ENCODE data around the gene MICU1.
"Not testable (repeated sequence)": the region's sequence is repeated elsewhere in the genome, so short reads cannot be mapped to it uniquely, and the experiment has no call there.

MICU1 gene

GRCh38 chr10:72503694-72504438 lies 122.0 kb downstream of the MICU1 start:
- no peak for DNase-seq (ENCODE audit: low read depth in 2 of 2)

- no peak for DNase-seq (ENCODE audit: low read depth in 2 of 2)
These were observed 122.6 kb downstream of the MICU1 start for GRCh38 chr10:72503241-72503640.

DNA sequence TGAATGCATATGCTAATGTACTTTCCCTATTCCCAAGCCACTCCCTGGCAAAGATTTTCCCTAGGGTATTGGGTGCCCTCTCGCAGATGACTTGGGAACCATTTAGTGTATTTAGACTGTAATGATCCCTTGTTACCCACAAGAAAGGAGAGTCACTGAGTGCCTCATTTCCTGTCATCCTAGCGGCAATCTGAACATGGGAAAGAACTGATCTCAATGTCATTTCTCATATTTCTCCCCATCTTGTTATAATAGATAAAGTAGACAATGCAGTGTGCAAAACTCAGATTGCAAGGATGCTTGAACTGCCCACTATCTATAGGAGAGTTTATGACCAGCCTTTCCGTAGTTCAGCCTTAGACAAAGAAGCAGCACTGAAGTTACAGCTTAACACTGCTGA lies 123.3 kb downstream of the MICU1 start:
- no peak for DNase-seq (ENCODE audit: low read depth in 2 of 2)

- no peak for DNase-seq (ENCODE audit: low read depth in 2 of 2)
These were observed 126.2 kb downstream of the MICU1 start for GRCh38 chr10:72499701-72500100.

DNA sequence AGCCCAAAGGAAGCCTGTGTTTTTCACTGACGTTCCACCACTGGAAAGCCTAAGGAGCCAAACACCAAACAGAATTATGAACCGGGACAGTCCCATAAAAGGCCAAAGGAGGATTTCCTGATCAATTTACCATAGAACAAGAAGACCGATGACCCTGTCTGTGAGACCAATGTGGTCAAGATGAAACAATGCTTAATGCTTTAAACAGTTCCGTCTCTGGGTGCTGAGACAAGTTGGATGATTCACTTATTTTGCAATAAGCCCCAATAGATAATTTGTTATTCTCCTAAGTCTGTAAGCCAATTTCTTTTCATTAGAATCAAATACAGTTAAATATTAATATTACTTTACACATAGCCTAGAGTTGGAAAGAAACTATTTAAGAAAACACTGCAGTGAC lies 134.9 kb downstream of the MICU1 start:
- no peak for DNase-seq (ENCODE audit: low read depth in 2 of 2)

DNA sequence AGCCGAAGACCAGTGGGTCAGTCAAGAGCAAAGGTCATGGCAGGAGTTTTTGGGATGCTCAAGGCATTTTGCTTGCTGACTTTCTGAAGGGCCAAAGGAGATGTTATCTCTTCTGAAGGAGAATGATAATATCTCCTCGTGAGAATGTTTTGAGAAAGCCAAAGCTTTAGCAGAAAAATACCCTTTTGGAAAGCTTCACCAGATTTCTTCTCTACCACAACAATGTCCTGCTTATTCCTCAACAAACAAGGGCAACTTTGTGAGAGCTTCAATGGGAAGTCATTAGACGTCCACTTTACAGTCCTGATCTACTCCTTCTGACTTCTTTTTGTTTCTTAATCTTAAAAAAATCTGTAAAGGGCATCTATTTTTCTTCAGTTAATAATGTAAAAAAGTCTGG lies 138.4 kb downstream of the MICU1 start:
- DNase-seq (ENCODE audit: low read depth in 2 of 2) = no peak

- DNase-seq (ENCODE audit: low read depth in 2 of 2) = no peak
These were observed 138.8 kb downstream of the MICU1 start for GRCh38 chr10:72487116-72487515.

DNA sequence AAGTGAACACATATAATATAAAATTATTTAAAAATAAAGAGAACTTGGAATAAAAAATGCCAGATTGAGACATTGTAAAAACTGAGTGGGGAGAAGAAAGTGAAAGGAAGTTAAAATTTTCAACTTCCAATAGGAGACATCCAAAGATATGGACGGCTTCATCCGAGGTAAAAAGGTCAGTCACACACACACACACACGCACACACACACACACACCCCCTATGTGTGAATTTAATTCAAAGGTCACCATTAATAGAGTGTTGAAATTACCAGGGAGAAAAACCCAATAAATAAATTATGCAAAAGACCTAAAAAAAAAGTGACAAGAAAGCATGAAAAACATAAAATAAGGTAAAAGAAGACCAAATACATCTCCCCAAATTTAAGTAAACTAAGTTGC lies 140.2 kb downstream of the MICU1 start:
- DNase-seq (ENCODE audit: low read depth in 2 of 2) = no peak

DNA sequence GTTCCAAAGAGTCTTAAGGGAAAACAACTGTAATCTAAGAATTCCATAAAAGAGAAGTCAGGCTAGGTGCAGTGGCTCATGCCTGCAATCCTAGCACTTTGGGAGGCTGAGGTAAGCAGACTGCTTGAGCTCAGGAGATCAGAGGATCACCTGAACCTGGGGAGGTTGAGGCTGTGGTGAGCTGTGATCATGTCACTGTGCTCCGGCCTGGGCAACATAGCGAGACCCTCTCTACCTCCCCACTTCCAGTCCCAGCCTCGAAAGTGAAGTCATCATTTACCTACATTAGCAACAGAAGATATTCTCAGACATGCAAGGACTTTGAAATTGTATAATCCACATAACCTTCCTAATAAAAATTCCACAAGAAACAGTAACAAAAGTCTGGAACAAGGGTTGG lies 141.4 kb downstream of the MICU1 start:
- DNase-seq (ENCODE audit: low read depth in 2 of 2) = no peak

DNA sequence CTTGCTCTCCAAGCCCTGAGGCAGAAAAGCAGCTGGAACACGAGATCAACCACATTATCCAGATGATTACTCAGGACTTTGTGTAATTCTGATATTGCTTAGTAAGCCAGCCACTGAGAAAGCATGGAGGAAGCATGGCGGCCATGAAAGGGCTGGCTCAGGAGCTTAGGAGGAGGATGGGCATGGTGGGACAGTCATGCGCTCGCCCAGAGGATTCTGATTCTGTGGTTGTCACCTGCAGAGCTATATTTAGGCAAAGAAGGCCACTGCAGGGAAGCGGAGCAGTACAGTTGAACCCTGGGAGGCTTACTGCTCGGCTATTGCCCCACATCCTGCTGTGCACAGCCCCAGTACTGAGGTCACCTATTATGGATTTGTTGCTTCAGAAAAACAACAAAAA lies 142.4 kb downstream of the MICU1 start:
- DNase-seq (ENCODE audit: low read depth in 2 of 2) = no peak

DNA sequence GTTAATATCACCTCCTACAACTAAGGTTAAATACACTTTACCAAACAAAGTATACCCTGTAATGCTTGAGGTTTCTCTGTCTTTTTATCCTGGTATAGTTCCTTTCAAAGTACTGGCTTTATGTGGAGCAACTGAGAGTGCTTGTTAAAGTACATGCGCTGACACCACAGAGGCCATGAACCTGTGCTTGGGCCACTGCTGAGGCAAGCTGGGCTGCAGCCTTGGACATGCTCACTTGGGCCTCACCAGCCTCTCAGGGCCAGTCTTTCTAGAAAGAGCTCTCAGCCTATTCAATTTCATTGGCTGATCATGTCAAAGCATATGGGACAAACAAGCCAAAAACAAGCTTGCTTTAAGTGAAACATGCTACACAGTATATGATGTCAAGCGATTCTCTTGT lies 145.0 kb downstream of the MICU1 start:
- DNase-seq (ENCODE audit: low read depth in 2 of 2) = no peak

GRCh38 chr10:72477463-72477862 lies 148.4 kb downstream of the MICU1 start:
- DNase-seq (ENCODE audit: low read depth in 2 of 2) = no peak

DNA sequence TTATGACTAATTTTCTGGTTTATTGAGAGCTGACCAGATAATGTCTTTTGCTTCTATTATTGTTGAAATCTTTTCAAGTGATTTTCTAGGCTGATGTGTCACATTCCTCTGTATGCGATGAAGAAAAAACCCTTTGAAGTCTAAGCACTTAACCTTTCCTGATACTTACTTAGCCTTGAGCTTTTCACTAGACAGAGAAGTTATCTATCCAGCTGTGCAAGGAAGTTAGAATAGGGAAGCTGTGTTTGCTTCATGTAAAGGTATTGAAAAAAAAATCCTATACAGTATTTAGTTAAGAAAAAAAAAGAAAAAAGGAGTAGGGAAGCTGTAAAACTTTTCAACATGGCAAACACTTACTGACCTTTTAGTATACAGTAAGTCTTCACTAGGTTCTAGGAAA lies 153.6 kb downstream of the MICU1 start:
- DNase-seq (ENCODE audit: low read depth in 2 of 2) = no peak

DNA sequence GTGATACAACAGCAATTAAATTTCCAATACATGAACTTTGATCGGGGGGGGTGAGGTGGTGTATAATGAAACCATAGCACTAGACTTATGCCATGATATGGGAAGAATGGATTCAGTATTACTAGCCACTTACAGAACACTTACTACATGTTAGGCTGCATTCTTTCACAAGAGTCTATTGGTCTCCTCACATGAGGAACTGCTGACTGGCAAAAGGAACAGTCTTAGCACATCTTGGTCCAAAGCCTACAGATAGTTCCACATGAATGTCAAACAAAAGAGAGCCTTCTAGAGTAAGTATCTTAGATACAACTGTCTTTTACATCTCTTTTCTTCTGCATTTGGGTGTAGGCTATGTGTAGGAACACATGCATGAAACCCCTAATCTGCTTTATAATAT lies 155.2 kb downstream of the MICU1 start:
- DNase-seq (ENCODE audit: low read depth in 2 of 2) = no peak

- not testable (repeated sequence) for DNase-seq (ENCODE audit: low read depth in 2 of 2)
These were observed 158.8 kb downstream of the MICU1 start for GRCh38 chr10:72467064-72467463.

DNA sequence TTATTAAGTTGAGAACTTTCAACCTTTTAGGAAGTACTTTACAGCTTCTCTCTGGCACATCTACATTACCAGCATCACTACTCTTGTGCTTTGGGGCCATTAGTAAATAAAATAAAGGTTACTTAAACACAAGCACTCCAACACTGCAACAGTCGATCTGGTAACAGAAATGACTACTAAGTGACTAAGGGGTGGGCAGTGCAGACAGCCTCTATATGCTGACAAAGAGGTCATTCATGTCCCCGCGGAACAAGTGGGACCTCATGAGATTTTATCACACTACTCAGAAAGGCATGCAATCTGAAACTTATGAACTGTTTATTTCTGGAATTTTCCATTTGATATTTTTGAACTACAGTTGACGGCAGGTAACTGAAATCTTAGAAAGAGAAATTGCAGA lies 159.9 kb downstream of the MICU1 start:
- no peak for DNase-seq (ENCODE audit: low read depth in 2 of 2)

- no peak for DNase-seq (ENCODE audit: low read depth in 2 of 2)
These were observed 161.4 kb downstream of the MICU1 start for GRCh38 chr10:72464438-72464837.

DNA sequence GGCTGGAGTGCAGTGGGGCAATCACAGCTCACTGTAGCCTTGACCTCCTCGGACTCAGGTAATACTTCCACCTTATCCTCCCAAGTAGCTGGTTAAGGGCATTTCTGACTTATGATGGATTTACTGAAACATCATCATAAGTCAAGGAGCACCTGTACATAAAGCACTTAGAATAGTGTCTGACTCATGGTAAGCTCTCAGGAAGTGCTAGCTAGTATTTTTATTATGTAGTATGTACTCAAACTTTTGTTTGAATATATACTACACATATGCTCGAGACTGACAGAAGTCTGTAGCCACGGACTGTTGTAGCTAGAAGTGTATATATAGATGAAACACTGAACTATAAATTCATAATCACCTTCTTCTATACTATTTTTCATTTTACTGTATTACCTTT lies 163.6 kb downstream of the MICU1 start:
- no peak for DNase-seq (ENCODE audit: low read depth in 2 of 2)

DNA sequence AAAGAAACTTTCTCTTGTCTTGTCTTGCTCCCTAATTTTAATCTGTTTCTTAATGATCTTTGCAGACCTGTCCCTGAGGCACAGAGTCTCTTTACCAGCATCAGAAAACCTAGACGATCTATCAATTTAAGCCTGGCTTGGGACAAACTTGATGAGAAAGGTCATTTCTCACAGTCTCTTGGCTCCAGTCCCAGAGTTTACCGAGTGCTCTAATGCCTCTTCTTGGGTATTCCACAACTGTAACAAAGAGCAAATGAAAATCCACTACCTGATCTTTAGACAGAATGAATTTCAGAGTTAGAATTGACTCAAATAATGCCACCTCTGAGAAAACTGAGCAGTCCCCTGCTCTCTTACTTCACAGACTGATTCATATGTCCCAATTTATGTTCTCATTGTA lies 164.8 kb downstream of the MICU1 start:
- DNase-seq (ENCODE audit: low read depth in 2 of 2) = no peak

DNA sequence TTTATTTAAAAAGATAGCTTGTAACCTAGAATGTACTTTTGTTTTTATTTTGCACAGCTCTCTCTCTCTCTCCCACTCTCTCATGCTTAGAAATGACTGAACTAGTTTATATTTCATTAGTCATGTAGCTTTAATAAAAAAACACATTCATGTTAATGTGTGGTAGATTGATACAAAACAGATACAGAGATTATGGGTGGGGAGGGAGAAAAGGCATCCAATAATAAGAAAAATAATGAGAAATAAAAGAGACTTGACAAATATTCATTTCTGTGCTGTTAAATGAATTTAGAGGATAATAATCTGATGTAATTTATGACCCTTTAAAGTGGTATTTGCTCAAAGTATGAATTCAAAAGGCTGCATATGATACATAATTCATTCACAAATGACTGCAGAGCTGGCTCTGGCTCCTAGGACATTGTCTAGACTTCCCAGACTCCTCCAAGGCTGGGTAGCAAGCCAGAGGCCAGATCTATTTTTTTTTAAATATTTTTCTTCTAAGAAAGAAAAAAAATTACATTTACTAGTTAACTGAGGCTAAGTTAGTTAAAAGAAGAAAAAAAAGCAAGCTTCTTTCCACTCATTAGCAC lies 165.5 kb downstream of the MICU1 start:
- no peak for DNase-seq (ENCODE audit: low read depth in 2 of 2)

GRCh38 chr10:72459301-72459700 lies 166.6 kb downstream of the MICU1 start:
- no peak for DNase-seq (ENCODE audit: low read depth in 2 of 2)

- no peak for DNase-seq (ENCODE audit: low read depth in 2 of 2)
These were observed 169.8 kb downstream of the MICU1 start for GRCh38 chr10:72455889-72456595.

- DNase-seq (ENCODE audit: low read depth in 2 of 2) = no peak
These were observed 175.9 kb downstream of the MICU1 start for GRCh38 chr10:72449941-72450441.

Data from stimulated activated CD4-positive, alpha-beta T cell treated with anti-CD3 and anti-CD28 coated beads, Interleukin-4, amount 100 ng/mL, for 48 hours (primary cell).